WTC11 (cell line): ENCODE results near the gene SIPA1L3.

Source experiments
- ATF3 ChIP-seq: sonication (generic); formaldehyde crosslinking; conservative IDR thresholded peaks from 2 replicates; pipeline ENCODE4 v1.8.1; 2022; ENCODE audit warnings: mild to moderate bottlenecking, missing genetic modification reagents
- CREM ChIP-seq: sonication (generic); formaldehyde crosslinking; IDR thresholded peaks from 2 replicates; pipeline ENCODE4 v1.8.1; 2022; ENCODE audit warnings: mild to moderate bottlenecking, missing genetic modification reagents, moderate library complexity
- CTCF ChIP-seq: fragments of 200-600 bp; IDR thresholded peaks from 2 replicates; pipeline ENCODE4 v1.8.0; 2022; ENCODE audit warnings: antibody characterized with exemption
- E2F4 ChIP-seq: sonication (generic); formaldehyde crosslinking; IDR thresholded peaks from 2 replicates; pipeline ENCODE4 v1.8.1; 2022; ENCODE audit warnings: low read depth, mild to moderate bottlenecking, moderate library complexity, missing genetic modification reagents, borderline replicate concordance
- GRHL2 ChIP-seq: fragments of 250-450 bp; sonication (Bioruptor Pico); IDR thresholded peaks from 2 replicates; pipeline ENCODE4 v1.8.0; 2022; ENCODE audit warnings: mild to moderate bottlenecking, moderate library complexity; ENCODE audit not compliant: insufficient replicate concordance, severe bottlenecking
- GTF2I ChIP-seq: fragments of 250-450 bp; sonication (Bioruptor Pico); conservative IDR thresholded peaks from 2 replicates; pipeline ENCODE4 v1.4.0; 2021; ENCODE audit warnings: mild to moderate bottlenecking
- STAT6 ChIP-seq: sonication (generic); formaldehyde crosslinking; conservative IDR thresholded peaks from 2 replicates; pipeline ENCODE4 v1.8.1; 2023; ENCODE audit warnings: mild to moderate bottlenecking, low read depth, missing genetic modification reagents, moderate library complexity
- TCF7 ChIP-seq: sonication (generic); formaldehyde crosslinking; IDR thresholded peaks from 2 replicates; pipeline ENCODE4 v1.8.0; 2022; ENCODE audit warnings: mild to moderate bottlenecking, low read depth, missing genetic modification reagents, moderate library complexity
- TEAD4 ChIP-seq: sonication (generic); formaldehyde crosslinking; IDR thresholded peaks from 2 replicates; pipeline ENCODE4 v1.8.0; 2022; ENCODE audit warnings: mild to moderate bottlenecking, missing genetic modification reagents
- USF2 ChIP-seq: sonication (generic); formaldehyde crosslinking; IDR thresholded peaks from 2 replicates; pipeline ENCODE4 v1.8.1; 2023; ENCODE audit warnings: mild to moderate bottlenecking, missing genetic modification reagents, moderate library complexity
- ZNF263 ChIP-seq: sonication (generic); formaldehyde crosslinking; IDR thresholded peaks from 2 replicates; pipeline ENCODE4 v1.8.1; 2022; ENCODE audit warnings: low read depth, mild to moderate bottlenecking, moderate library complexity, missing genetic modification reagents
- ZNF512 ChIP-seq: sonication (generic); formaldehyde crosslinking; IDR thresholded peaks from 2 replicates; pipeline ENCODE4 v1.8.1; 2022; ENCODE audit warnings: missing genetic modification reagents, borderline replicate concordance

GRCh38 chr19:38125238-38125637, 218.2 kb downstream of the SIPA1L3 start:
- no peak for TF ChIP-seq ZNF263
- no peak for TF ChIP-seq CTCF
- no peak for TF ChIP-seq TEAD4
- TF ChIP-seq ATF3 (CRISPR knock-in tag): no peak
- TF ChIP-seq STAT6 (CRISPR knock-in tag): no peak
- no peak for TF ChIP-seq CREM (CRISPR knock-in tag)
- TF ChIP-seq E2F4 (CRISPR knock-in tag): no peak
- TF ChIP-seq ZNF512: no peak
- no peak for TF ChIP-seq TCF7 (CRISPR knock-in tag)
- TF ChIP-seq GTF2I (CRISPR knock-in tag): no peak
- TF ChIP-seq USF2: no peak
- TF ChIP-seq GRHL2: no peak
